NOMO-1 (cell line): ENCODE data around the gene SYNGR4.
A peak's percentile ranks its signal among the peaks of the same experiment; 100 is the strongest.

Experiments used
- DNase-seq, 2 experiments: peaks; one replicate each; lab custom pipeline; 2025; ENCODE audit not compliant: unreplicated experiment in 2 of 2; lab: John Stamatoyannopoulos, UW

The SYNGR4 gene

DNA sequence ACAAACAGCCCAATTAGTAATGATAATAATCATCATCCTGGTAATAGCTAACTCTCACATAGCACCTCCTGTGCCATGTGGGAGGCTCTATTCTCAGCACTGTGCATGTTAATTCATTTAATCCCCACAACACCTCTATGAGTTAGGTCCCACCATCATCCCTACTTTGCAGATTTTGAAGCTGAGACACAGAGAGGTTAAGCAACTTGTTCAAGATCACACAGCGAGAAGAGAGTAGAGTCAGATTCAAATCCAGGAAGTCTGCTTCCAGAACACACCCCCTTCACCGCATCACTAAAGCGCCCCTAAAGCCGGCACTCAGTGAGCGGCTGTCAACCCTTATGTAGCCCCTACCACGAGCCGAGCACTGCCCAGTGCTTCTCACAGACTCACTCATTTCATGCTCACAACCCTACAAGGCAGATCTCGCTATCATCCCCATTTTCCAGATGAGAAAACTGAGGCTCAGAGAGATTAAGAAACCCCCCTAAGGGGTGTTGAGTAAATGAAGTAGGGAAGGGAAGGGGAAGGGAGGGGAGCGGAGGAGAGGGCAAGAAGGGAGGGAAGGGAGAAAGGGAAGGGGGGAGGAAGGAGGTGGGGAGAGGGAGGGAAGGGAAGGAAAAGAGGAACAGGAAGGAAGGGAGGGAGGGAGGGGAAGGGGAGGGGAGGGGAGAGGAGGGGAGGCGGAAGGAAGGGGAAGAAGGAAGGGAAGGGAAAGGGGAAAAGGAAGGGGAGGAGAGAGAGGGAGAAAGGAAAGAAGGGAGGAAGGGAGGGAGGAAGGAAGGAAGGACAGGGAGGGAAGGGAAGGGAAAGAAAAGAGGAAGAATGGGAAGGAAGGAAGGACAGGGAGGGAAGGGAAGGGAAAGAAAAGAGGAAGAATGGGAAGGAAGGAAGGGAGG lies 22.4 kb upstream of the SYNGR4 start:
- DNase-seq: no peak

DNA sequence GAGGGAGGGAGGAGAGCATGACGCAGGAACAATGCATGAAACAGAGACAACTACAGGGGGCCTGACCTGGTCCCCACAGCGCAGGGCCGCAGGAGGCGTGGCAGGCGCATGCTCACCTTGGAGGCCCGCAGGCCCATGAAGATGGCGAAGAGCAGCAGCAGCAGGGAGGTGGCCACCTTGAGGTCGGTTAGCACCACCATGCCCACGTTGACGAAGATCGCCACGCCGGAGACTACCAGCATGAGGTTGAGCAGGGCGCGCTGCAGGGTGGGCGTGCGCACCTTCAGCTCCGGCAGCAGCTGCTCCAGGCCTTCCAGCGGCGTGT lies 21.8 kb upstream of the SYNGR4 start:
- DNase-seq: no peak

DNA sequence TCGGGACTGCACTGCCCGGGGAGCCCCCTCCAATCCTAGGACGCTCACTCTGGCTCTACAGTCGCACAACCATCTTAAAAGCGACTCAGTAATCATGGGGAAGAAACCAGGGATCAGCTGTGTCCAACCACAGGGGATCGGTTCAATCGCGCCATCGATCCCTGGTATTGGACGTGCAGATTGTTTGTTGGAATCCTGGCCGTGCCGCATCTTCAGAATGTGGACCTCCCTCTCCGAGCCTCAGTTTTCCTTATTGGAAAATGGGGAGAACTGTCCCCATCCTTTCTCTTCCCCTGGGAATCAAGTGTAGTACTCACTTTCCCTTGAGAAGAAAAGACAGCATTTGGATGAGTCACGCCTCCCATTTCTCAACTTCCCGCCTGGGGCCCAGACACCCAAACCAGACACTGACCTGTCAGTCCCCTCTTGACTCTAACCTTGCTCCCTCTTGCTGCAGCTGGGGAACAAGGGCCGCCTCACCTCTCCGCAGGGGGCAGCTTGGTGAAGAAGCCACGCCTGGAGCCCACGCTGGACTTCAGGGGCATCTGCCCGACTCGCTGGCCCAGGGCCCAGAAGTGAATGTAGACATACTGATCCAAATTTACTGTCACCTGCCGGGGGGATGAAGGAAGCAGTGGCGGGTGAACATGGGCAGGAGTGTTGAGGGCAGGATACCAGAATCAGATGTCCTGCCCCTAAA lies 21.2 kb upstream of the SYNGR4 start:
- DNase-seq: no peak

DNA sequence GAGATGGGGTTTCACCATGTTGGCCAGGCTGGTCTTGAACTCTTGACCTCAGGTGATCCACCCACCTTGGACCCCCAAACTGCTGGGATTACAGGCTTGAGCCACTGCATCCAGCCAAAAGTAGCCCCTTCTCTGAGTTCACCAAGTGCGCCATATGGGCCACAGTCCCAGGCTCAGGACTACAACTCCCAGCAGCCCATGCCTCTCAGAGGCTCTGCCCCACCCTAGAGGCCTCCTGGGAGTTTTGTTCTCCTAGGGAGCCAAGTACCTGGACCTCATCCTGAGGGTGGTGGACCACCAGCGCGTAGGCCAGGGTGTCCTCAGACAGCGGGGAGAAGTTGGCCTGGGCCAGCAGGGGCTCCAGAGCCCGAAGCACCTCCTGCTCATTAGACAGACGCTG lies 19.3 kb upstream of the SYNGR4 start:
- DNase-seq: no peak

DNA sequence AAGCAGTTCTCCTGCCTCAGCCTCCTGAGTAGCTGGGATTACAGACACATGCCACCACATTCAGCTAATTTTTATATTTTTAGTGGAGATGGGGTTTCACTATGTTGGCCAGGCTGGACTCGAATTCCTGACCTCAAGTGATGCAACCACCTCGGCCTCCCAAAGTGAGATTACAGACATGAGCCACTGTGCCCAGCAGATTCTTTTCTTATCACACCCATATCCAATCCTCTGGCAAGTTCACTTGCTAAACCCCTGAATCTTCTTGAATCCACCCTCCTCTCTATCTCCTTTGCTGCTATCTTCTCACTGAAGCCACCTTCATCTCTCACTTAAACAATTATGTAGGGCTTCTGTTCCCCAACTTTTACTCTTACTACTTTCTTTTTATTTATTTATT lies 18.0 kb upstream of the SYNGR4 start:
- DNase-seq: no peak

DNA sequence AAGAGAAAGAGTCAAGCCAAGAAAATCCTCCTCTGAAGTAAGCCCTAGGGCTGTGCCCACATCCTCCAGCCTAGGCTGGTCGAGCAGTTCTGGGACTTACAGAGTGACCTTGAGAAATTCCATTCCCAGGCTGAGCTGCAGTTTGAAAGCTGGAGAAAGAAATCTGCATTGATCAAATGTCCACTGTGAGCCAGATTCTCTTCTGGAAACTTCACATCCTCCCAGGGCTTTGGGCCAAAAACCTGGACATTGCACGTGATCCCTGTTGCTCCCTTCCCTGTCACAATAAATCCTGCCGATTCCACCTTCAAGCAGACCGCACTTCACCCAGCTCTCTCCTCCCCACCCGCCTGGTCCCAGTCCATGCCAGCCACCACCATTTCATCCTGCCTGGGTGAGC lies 16.1 kb upstream of the SYNGR4 start:
- no peak for DNase-seq

DNA sequence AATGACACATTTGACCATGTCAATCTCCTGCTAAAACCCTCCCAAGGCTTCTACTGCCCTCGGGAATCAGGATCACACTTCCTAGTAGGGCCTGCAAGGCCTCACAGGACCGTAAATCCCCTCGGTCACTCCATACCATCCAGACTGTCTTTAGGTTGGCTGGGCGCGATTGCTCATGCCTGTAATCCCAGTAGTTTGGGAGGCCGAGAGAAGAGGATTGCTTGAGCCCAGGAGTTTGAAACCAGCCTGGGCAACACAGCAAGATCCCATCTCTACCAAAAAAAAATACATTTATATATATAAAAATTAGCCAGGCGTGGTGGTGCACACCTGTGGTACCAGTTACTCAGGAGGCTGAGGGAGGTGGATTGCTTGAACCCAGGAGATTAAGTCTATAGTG lies 15.4 kb upstream of the SYNGR4 start:
- no peak for DNase-seq

DNA sequence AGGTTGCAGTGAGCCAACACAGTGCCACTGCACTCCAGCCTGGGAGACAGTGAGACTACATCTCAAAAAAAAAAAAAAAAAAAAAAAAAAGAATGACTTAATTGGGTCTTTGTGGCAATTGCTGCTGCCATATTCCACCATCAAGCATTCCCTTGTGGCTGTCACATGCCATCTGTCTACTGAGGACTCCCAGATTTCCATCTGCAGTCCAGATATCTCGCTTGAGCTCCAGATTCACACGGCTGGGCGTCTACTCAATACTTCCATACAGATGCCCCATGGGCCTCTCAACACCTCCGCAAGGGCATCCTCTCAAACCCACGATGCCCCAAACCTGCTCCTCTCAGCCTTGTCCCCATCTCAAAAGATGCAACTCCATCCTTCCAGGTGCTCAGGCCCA lies 13.3 kb upstream of the SYNGR4 start:
- no peak for DNase-seq

DNA sequence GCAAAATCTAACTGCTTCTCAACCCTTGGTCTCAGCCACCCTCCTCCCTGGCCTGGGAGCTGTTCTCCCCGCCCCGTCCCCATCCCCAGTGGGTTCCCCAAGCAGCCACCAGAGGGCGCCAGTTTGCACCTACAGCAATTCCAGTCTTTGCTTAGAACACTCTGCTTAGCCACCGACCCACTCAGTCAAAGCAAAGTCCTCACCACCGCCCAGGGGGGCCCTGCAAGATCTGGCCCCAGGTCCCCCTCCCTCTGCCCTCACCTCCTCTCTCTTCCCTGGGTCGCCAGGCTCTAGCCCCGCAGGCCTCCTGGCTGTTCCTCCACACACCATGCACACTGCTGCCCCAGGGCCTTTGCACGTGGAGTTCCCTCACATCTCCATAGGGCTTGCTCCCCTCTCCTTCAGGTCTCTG lies 12.8 kb upstream of the SYNGR4 start:
- peak; percentile 27 to 29 for DNase-seq

DNA sequence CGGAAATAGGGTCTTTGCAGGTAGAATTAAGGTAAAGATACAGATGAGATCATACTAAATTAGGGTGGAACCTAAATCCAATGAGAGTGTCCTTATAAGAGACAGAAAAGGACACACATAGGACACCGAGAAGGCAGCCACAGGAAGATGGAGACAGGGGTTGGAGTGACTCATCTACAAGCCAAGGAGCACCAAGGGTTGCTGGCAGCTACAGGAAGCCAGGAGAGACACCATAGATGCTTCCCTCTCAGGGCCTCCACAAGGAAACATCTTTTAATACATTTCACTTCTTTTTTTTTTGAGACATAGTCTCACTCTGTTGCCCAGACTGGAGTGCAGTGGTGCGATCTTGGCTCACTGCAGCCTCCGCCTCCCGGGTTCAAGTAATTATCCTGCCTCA lies 10.5 kb upstream of the SYNGR4 start:
- DNase-seq: no peak

DNA sequence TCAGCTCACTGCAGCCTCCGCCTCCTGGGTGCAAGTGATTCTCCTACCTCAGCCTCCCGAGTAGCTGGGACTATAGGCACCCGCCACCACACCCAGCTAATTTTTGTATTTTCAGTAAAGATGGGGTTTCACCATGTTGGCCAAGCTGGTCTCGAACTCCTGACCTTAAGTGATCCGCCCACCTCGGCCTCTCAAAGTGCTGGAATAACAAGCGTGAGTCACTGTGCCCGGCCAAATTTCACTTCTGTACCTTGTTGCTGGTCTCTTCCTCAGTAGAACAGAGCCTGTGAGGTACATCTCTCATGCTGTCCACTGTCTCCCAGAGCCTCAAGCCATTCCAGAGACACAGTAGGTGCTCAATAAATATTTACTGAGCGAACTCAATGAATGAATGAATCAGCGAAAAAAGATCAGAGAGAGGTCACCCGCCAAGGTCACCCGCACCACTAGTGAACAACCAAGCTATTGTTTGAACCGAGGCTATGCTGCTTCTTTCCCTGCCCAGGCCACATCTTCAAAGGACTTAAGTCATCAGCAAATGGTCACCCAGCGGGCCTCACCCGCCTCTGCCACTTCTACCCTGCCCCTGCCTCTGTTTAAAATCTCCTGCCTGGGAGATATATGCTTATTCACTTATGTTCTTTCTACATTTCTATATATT lies 9.7 kb upstream of the SYNGR4 start:
- DNase-seq: no peak

DNA sequence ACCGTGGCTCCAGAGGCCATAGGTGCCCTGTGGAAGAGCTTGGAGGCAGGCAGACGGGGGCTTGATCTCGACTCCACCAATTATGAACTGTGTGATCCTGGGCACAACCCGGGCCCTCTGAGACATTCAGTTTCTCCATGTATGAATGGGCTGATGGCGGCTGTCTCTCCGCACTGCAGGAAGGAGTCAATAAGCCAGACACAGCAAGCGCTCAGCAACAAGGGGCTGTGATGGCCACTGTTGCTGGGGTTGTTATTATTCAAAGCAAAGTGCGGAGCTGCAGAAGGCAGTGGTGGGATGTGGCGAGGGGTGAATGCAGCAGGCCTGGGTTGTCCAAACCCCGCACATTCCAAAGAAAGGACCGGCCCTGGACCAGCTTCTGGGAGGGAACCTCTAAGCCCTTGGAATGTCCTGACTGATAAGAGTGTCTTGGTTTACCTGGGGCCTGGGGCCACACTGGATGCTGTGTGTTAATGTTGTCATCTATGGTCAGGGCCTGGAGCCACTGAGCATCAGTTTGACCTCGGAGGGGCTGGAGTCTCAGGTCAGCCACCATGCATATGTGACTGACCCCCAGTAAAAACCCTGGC lies 8.7 kb upstream of the SYNGR4 start:
- DNase-seq: no peak

DNA sequence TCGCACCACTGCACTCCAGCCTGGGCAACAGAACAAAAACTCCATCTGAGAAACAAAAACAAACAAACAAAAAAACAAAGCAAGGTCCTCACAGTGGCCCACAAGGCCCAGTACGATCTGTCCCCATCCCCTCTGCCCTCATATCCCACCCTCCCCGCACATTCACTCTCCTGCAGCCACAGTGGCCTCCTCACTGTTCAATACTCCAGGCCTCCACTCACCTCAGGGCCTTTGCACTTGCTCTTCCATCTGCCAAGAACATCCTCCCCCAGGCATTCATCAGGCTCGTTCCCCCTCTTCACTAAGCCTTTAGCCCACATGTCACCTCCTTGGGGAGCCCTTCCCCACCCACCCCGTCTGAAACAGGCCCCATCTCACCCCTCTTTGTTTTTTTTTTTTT lies 5.0 kb upstream of the SYNGR4 start:
- DNase-seq: no peak

DNA sequence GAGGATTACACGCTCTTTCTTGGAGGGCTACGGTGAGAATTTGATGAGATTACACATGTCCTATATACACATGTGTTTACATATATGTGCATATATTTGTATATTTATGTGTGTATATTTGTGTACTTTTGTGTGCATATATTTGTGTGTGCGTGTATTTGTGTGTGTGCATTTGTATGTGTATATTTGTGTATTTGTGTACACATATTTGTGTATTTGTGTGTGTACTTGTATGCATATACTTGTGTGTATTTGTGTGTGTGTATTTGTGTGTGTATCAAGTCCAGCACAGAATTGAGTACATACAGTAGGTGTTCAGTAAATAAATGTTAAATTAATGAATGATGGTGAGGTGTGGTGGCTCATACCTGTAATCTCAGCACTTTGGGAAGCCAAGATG lies 2.3 kb upstream of the SYNGR4 start:
- no peak for DNase-seq

DNA sequence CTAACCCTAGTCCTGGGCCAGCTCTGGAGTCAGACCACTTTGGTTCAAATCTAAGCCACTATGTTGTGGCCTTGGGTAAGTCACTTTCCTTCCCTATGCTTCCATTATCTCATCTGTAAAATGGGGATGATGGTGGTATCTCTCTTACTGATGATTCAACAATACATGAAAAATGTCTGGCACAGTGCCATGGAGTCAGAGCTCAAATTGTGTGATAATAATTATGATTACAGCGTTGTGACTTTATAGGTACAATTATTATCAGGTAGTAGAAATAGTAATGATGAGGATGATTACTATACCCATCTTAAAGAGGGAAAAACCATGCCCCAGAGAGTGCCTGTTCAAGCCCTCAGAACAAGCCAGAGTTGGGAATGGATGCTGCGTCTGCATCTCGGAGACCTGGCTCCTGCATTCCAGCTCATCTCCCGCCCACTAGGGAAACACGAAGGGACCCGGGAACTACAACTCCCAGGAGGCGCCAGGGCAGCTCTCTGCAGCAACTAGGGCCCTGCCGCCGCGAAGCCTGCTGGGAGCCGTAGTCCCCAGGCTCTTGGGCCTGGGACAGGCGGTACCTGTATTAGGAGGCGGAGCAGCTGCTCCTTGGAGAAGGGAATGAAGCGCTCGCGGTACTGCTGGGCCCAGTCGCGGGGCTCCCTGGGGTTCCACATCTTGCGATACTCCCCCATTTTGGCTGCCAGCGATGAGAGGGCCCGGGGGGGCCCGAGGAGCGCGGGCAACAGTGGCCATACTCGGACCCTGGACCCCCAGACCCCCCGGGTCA lies 1.3 kb upstream of the SYNGR4 start:
- peak; percentile 87 to 91 for DNase-seq

DNA sequence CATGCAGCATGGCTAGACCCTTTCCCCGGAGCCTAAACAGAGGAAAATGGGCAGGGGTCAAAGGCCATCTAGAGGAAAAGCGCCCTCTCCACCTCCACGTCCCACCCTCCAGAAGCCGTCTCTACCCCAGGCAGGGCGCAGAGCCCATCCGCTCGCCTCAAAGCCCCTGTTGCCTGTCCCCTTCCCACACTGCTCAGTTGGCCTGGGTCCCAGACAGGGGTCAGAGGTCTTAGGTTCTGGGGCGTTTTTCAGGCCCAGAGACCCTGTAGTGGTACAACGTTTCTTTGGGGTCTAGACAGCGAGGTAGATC lies 712 bp upstream of the SYNGR4 start:
- DNase-seq: no peak

DNA sequence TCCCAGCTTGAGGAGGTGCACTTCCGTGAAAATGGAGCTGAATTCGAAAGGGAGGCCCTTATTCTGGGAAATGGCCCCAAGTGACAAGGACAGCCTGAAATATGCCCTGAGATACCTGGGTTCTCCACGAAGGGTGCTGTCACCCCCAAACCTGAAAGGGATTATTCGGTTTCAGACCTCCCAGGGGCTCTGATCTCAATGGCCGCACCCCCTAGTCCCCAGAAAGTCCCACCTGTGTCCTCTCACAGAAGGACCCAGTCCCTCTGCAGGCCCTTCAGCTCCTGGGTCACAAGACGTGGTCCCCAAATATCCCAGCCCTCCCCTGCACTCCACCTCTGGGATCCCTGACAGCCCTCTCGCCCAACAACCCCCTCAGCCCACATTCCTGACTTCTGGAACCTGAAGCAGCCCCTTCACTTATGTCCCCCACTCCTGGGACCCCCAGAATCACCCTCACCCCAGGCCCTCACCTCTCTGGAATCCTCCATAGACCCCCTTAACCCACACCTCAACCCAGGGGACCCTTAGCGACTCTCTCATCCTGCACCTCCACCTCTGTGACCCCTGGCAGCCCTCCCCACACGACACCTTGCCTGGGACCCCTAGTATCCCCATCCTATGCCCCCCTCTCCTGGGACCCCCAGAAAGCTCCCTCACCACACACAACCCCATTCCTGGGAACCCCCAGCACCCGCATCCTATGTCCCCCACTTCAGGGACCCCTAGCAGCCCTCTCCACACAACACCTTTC lies 606 bp downstream of the SYNGR4 start:
- DNase-seq: no peak

DNA sequence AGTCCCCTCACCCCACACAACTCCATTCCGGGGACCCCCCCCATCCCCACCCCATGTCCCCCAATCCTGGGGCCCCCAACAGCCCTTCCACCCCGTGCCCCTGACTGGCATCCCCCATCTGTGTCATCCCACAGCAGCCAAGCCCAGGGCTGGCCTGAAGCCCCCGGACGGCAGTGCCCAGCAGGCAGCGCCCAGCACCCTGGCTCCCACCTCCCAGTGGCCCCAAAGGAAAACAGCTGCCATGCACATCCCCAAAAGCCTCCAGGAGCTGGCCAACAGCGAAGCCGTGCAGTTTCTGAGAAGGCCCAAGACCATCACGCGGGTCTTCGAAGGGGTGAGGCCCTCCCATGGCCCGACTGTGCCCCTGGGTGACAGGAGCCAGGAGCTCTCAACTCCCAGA lies 1.4 kb downstream of the SYNGR4 start:
- DNase-seq: no peak

DNA sequence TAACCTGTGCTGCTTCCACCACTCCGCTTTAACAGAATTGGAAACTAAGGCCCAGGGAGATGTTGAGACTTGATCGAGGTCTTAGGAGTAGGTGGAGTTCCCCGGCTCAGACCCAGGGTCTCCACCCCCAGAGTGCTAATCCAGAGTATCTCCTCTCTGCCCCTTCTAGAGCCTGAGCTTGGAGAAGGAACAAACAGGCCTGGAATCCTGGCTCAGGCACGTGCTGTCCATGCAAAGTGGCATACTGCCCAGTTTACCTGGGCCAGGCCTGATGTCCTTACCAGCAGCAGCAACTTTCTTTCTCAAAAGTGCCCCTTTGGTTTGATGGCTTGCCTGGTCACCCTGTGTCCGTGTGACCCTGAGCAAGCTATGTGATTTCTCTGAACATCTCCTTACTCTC lies 3.7 kb downstream of the SYNGR4 start:
- no peak for DNase-seq

DNA sequence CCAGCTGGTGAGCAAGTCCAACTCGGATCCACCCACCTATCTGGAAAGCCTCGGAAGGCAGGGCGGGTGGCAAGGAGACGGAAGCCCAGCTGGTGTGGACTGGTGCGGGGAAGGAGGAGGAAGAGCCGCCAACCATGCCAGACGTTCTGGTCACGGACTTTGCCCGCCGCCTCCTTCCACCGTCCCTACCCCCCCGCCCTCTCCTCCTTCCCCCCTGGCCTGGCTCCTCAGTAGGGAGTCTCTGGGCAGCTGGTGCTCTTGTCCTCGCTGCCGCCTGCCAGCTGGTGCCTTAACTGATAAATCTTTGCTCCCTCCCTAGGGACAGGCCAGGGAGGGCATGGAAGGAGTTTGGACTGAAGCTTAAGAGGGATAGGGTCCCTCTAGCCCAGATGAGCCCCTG lies 4.8 kb downstream of the SYNGR4 start:
- no peak for DNase-seq
